ENCODE data around the gene LIMCH1.

The LIMCH1 gene

GRCh38 chr4:41579526-41579925, 41.6 kb downstream of the LIMCH1 start:
- H3F3A ChIP-seq (ENCODE audit: control insufficient read depth, insufficient read depth), result no peaks in the 10 kb centered on the region
- TF ChIP-seq EZH2phosphoT487 (IDR thresholded peaks at IDR 0.05; ENCODE audit: borderline replicate concordance, low read length), result no peak
- no peak for TF ChIP-seq CTCF (IDR thresholded peaks at IDR 0.05; ENCODE audit: low read depth, low read length, poor library complexity, severe bottlenecking)
- no peak overlapping the region for H3K4me2 ChIP-seq (ENCODE audit: low read length)
- H3K4me3 ChIP-seq (ENCODE audit: low read length), result no peak overlapping the region
- H3K36me3 ChIP-seq (ENCODE audit: control insufficient read depth, low read length), result no peaks in the 10 kb centered on the region
- no peak overlapping the region for H3K27ac ChIP-seq (ENCODE audit: low read depth, low read length)
- H4K20me1 ChIP-seq (ENCODE audit: control insufficient read depth, insufficient read depth, low read depth, low read length), result no peaks in the 10 kb centered on the region
- no peaks in the 10 kb centered on the region for H3K79me2 ChIP-seq (ENCODE audit: control insufficient read depth, low read length)
- no peaks in the 10 kb centered on the region for H3K27me3 ChIP-seq (ENCODE audit: control insufficient read depth, low read length)
- no peaks in the 10 kb centered on the region for H3K9me3 ChIP-seq (ENCODE audit: control insufficient read depth, insufficient read depth, low read length)
- no peaks in the 10 kb centered on the region for H3K4me1 ChIP-seq (ENCODE audit: control insufficient read depth, low read length)
- H3K9me2 ChIP-seq (replicated peaks; ENCODE audit: control insufficient read depth, low read length), result no peaks in the 10 kb centered on the region

GRCh38 chr4:41580007-41580406, 42.0 kb downstream of the LIMCH1 start:
- Histone ChIP-seq H3K4me2 (ENCODE audit: low read length) (no peak overlapping the region), H3K27me3 (ENCODE audit: control insufficient read depth, low read length) (no peaks in the 10 kb centered on the region), H3K79me2 (ENCODE audit: control insufficient read depth, low read length) (no peaks in the 10 kb centered on the region), H3K9me3 (ENCODE audit: control insufficient read depth, insufficient read depth, low read length) (no peaks in the 10 kb centered on the region), H3K4me1 (ENCODE audit: control insufficient read depth, low read length) (no peaks in the 10 kb centered on the region), H3F3A (ENCODE audit: control insufficient read depth, insufficient read depth) (no peaks in the 10 kb centered on the region), H3K4me3 (ENCODE audit: low read length) (no peak overlapping the region), H3K27ac (ENCODE audit: low read depth, low read length) (no peak overlapping the region), H4K20me1 (ENCODE audit: control insufficient read depth, insufficient read depth, low read depth, low read length) (no peaks in the 10 kb centered on the region), H3K36me3 (ENCODE audit: control insufficient read depth, low read length) (no peaks in the 10 kb centered on the region), H3K9me2 (replicated peaks; ENCODE audit: control insufficient read depth, low read length) (no peaks in the 10 kb centered on the region)
- TF ChIP-seq CTCF (IDR thresholded peaks at IDR 0.05; ENCODE audit: low read depth, low read length, poor library complexity, severe bottlenecking) (no peak), EZH2phosphoT487 (IDR thresholded peaks at IDR 0.05; ENCODE audit: borderline replicate concordance, low read length) (no peak)

DNA sequence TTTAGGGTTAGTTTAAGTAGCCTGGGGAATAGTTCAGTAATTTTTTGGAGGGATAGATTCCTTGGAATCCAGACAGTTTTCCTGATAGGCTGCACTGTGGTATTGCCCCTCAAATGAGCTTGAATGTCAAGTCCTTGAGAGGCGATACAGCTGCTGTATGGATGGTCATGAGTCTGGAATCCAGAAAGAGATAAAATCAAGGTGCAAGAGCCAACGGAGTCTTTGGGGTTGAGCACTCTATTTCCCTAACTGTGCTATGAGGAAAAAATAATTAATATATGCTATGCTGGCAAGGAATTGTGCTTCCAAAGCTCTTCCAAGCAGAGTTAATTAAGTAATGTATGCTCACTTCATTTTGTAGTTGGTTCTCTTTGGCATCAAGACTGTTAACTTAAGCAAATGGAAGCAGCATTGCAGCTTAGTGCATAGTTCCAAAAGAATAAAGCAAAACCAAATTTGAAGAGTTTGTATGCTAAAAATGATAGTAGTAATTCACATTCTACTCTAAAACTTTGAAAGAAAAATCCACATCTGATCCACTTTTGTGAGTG, 48.8 kb downstream of the LIMCH1 start:
- no peaks in the 10 kb centered on the region for H4K20me1 ChIP-seq (ENCODE audit: control insufficient read depth, insufficient read depth, low read depth, low read length)
- no peak for TF ChIP-seq CTCF (IDR thresholded peaks at IDR 0.05; ENCODE audit: low read depth, low read length, poor library complexity, severe bottlenecking)
- H3F3A ChIP-seq (ENCODE audit: control insufficient read depth, insufficient read depth), result no peaks in the 10 kb centered on the region
- H3K79me2 ChIP-seq (ENCODE audit: control insufficient read depth, low read length), result no peaks in the 10 kb centered on the region
- H3K4me1 ChIP-seq (ENCODE audit: control insufficient read depth, low read length), result no peaks in the 10 kb centered on the region
- H3K4me3 ChIP-seq (ENCODE audit: low read length), result no peak overlapping the region
- H3K9me2 ChIP-seq (replicated peaks; ENCODE audit: control insufficient read depth, low read length), result no peaks in the 10 kb centered on the region
- no peak overlapping the region for H3K4me2 ChIP-seq (ENCODE audit: low read length)
- H3K36me3 ChIP-seq (ENCODE audit: control insufficient read depth, low read length), result no peaks in the 10 kb centered on the region
- H3K27me3 ChIP-seq (ENCODE audit: control insufficient read depth, low read length), result 0 out of 2 replicates have a peak, but pooled peaks cover 2% of the 10 kb centered on the region
- no peaks in the 10 kb centered on the region for H3K9me3 ChIP-seq (ENCODE audit: control insufficient read depth, insufficient read depth, low read length)
- H3K27ac ChIP-seq (ENCODE audit: low read depth, low read length), result no peak overlapping the region

Measured in DOHH2 (cell line).